Pancreas (tissue), 10 donors: ENCODE results near the gene NT5C. TPM values are rescaled to one million over a fixed set of nuclear protein-coding genes. Genes with fewer than 3 reads are reported as not detected.

Experiments used
- ATAC-seq, 4 donors: fragments of 200-7000 bp; cut with Tn5 transposase; one replicate each; pipeline versions ENCODE4 v1.8.0 to v1.9.1; 2020; ENCODE audit warnings: mild to moderate bottlenecking in 4 of 4, moderate library complexity in 4 of 4
- DNase-seq, 6 donors: peaks; one replicate each; pipeline ENCODE4 v3.0.0-alpha.2; 2020
- FAIRE-seq: peaks from 2 replicates; lab custom pipeline; 2012; peaks lifted over from hg19 to GRCh38; lab: Jason Lieb, UNC
- H3K27ac ChIP-seq, 4 donors: fragments of 200-600 bp; sonication (generic); 1 replicate in 3 of 4; 2 replicates in 1 of 4; pipeline versions ENCODE4 v1.5.0 to v1.8.0; 2020
- H3K27me3 ChIP-seq, 4 donors: fragments of 200-600 bp; one replicate each; pipeline ENCODE4 v1.8.0; 2021
- H3K36me3 ChIP-seq, 3 donors: fragments of 200-600 bp; sonication (generic) in 1 of 3; one replicate each; pipeline versions ENCODE4 v1.5.0 to v1.8.0; 2020 to 2021
- H3K4me1 ChIP-seq, 3 donors: fragments of 200-600 bp; one replicate each; pipeline ENCODE4 v1.8.0; 2021
- H3K4me3 ChIP-seq, 4 donors: fragments of 200-600 bp; sonication (generic) in 2 of 4; one replicate each; pipeline versions ENCODE4 v1.5.0 to v1.8.0; 2020 to 2021
- H3K9me3 ChIP-seq, 4 donors: fragments of 200-600 bp; one replicate each; pipeline ENCODE4 v1.8.0; 2021
- CTCF ChIP-seq, 4 donors: fragments of 200-600 bp; sonication (generic) in 3 of 4; IDR thresholded peaks; one replicate each; pipeline versions ENCODE4 v1.5.0 to v1.8.0; 2021; ENCODE audit warnings: antibody characterized with exemption in 4 of 4
- WGBS, 2 donors: extraction: QIAGEN DNeasy Blood & Tissue Kit; methylation state at CpG; one replicate each; pipeline ENCODE4 v1.1.7; 2013; 5-methylcytosine and 5-hydroxymethylcytosine counted together
- intact Hi-C, 3 donors: fragments of 100-400 bp; cut with DNase I; formaldehyde crosslinking; loops; one replicate each; pipeline versions ENCODE4 v1.11.1 to v1.14.2; 2022
- polyA plus RNA-seq, 2 donors: library from polyadenylated mRNA; stranded (reverse); fragments of 200-250 nt; gene quantifications; one replicate each; pipeline ENCODE4 v1.2.3, GENCODE V29; 2013
- total RNA-seq, 6 donors: library from RNA; stranded (reverse); fragmentation: NEBNext Ultra II Directional in 4 of 6; extraction: Animal tissue kit (Norgen Biotek cat#: 25700) in 4 of 6; gene quantifications; one replicate each; pipeline versions ENCODE4 v1.2.1 to v1.2.4, GENCODE V29; 2021 to 2023
- donor health status: healthy with polysubstance abuse.
- donor health status: DM: no; HTN: no; CAD: no; lungs with moderate emphysema.
- donor health status: DM: no; HTN: no; CAD: no.
- donor health status: control.
- donor health status: control.
- donor health status: Bipolar disorder and iron deficiency.
- donor health status: DM: yes; HTN: yes; CAD: no.
- donor health status: DM: no; HTN: no; CAD: no.
- donor health status: DM: no; HTN: no; CAD: no.
- donor health status: DM: yes; HTN: yes; CAD: no.

The NT5C gene
- total and polyA plus RNA-seq, 8 donors = 14.4 to 76.3 (median 21.8) TPM

GRCh38 chr17:75099881-75100595 lies 31.5 kb downstream of the NT5C start:
- Histone ChIP-seq H3K27me3 (no peaks in the 10 kb centered on the region), H3K4me1 (no peaks in the 10 kb centered on the region), H3K9me3 (no peaks in the 10 kb centered on the region), H3K36me3 (no peaks in the 10 kb centered on the region), H3K4me3 (no peak overlapping the region), H3K27ac (no peak overlapping the region)
- DNase-seq (no peak), FAIRE-seq (no peak), ATAC-seq (no peak)
- WGBS, 2 donors = 89 to 92% methylated on average over 30 to 31 of the region's 31 CpGs
- TF ChIP-seq CTCF (IDR thresholded peaks at IDR 0.05) = no peak
- intact Hi-C loops = no loop called here

- H3K4me1 ChIP-seq = no peaks in the 10 kb centered on the region
- ATAC-seq (no peak), FAIRE-seq (no peak), DNase-seq (no peak)
- H3K4me3 ChIP-seq = no peak overlapping the region
- intact Hi-C loops = no loop called here
- H3K27ac ChIP-seq = no peak overlapping the region
- H3K9me3 ChIP-seq = no peaks in the 10 kb centered on the region
- no peak for TF ChIP-seq CTCF (IDR thresholded peaks at IDR 0.05)
- 90 to 96% methylated on average over 7 of the region's 7 CpGs for whole genome bisulfite sequencing, 2 donors
- no peaks in the 10 kb centered on the region for H3K36me3 ChIP-seq
- H3K27me3 ChIP-seq = no peaks in the 10 kb centered on the region
Measured at GRCh38 chr17:75098861-75099260, 32.7 kb downstream of the NT5C start.

GRCh38 chr17:75097865-75098264 lies 33.7 kb downstream of the NT5C start:
- intact Hi-C loops = no loop called here
- no peaks in the 10 kb centered on the region for H3K27me3 ChIP-seq
- ATAC-seq (peak in 1 of 4 donors; percentile 67), FAIRE-seq (no peak), DNase-seq (no peak)
- no peaks in the 10 kb centered on the region for H3K9me3 ChIP-seq
- H3K4me3 ChIP-seq = no peak overlapping the region
- no peak overlapping the region for H3K27ac ChIP-seq
- no peaks in the 10 kb centered on the region for H3K36me3 ChIP-seq
- TF ChIP-seq CTCF (IDR thresholded peaks at IDR 0.05) = no peak
- WGBS, 2 donors = 71% methylated on average over 7 of the region's 7 CpGs
- H3K4me1 ChIP-seq = no peaks in the 10 kb centered on the region

GRCh38 chr17:75096082-75096625 lies 35.4 kb downstream of the NT5C start:
- Histone ChIP-seq H3K27me3 (no peaks in the 10 kb centered on the region), H3K4me1 (no peaks in the 10 kb centered on the region), H3K4me3 (no peak overlapping the region), H3K27ac (peak overlapping the region in 3 of 4 donors; percentile 50 to 61 (median 51)), H3K36me3 (no peaks in the 10 kb centered on the region), H3K9me3 (no peaks in the 10 kb centered on the region)
- ATAC-seq (peak; percentile 81 to 90 (median 88)), FAIRE-seq (no peak), DNase-seq (peak in 5 of 6 donors; percentile 52 to 75 (median 72))
- intact Hi-C loops = no loop called here
- 34 to 38% methylated on average over 14 of the region's 14 CpGs for WGBS, 2 donors
- no peak for TF ChIP-seq CTCF (IDR thresholded peaks at IDR 0.05)

GRCh38 chr17:75094871-75095399 lies 36.6 kb downstream of the NT5C start:
- no peak for TF ChIP-seq CTCF (IDR thresholded peaks at IDR 0.05)
- Histone ChIP-seq H3K9me3 (no peaks in the 10 kb centered on the region), H3K4me3 (no peak overlapping the region), H3K27me3 (no peaks in the 10 kb centered on the region), H3K36me3 (no peaks in the 10 kb centered on the region), H3K27ac (no peak overlapping the region), H3K4me1 (no peaks in the 10 kb centered on the region)
- intact Hi-C loops = no loop called here
- DNase-seq = no peak
- no peak for ATAC-seq
- WGBS, 2 donors = 80 to 82% methylated on average over 16 of the region's 16 CpGs
- FAIRE-seq = no peak
